ENCODE data around the gene EGFR. TPM values are rescaled to one million over a fixed set of nuclear protein-coding genes. Genes with fewer than 3 reads are reported as not detected.

EGFR gene
- total RNA-seq, 3 donors from 2014 or later = 63.6 to 96.3 (median 72.5) TPM

GRCh38 chr7:55055479-55055878, 36.7 kb downstream of the EGFR start:
- ATAC-seq = no peak
- no peaks in the 10 kb centered on the region for H3K36me3 ChIP-seq (ENCODE audit: low read depth)

GRCh38 chr7:55056068-55056467, 37.3 kb downstream of the EGFR start:
- H3K4me1 ChIP-seq (ENCODE audit: low read depth) = peaks cover 6% of the 10 kb centered on the region
- DNase-seq = no peak
- H3K9me3 ChIP-seq = no peaks in the 10 kb centered on the region
- no peaks in the 10 kb centered on the region for H3K36me3 ChIP-seq (ENCODE audit: low read depth)
- no peak overlapping the region for H3K4me3 ChIP-seq
- no peak for ATAC-seq
- no peak for TF ChIP-seq CTCF (IDR thresholded peaks at IDR 0.05)
- intact Hi-C loops (cut with DNase I, micrococcal nuclease) = no loop called here

More at GRCh38 chr7:55055479-55055878, 36.7 kb downstream of the EGFR start:
- intact Hi-C loops (cut with DNase I, micrococcal nuclease) = no loop called here
- no peak overlapping the region for H3K4me3 ChIP-seq
- H3K9me3 ChIP-seq = no peaks in the 10 kb centered on the region
- no peak for DNase-seq
- H3K4me1 ChIP-seq (ENCODE audit: low read depth) = peaks cover 6% of the 10 kb centered on the region
- no peak for TF ChIP-seq CTCF (IDR thresholded peaks at IDR 0.05)

DNA sequence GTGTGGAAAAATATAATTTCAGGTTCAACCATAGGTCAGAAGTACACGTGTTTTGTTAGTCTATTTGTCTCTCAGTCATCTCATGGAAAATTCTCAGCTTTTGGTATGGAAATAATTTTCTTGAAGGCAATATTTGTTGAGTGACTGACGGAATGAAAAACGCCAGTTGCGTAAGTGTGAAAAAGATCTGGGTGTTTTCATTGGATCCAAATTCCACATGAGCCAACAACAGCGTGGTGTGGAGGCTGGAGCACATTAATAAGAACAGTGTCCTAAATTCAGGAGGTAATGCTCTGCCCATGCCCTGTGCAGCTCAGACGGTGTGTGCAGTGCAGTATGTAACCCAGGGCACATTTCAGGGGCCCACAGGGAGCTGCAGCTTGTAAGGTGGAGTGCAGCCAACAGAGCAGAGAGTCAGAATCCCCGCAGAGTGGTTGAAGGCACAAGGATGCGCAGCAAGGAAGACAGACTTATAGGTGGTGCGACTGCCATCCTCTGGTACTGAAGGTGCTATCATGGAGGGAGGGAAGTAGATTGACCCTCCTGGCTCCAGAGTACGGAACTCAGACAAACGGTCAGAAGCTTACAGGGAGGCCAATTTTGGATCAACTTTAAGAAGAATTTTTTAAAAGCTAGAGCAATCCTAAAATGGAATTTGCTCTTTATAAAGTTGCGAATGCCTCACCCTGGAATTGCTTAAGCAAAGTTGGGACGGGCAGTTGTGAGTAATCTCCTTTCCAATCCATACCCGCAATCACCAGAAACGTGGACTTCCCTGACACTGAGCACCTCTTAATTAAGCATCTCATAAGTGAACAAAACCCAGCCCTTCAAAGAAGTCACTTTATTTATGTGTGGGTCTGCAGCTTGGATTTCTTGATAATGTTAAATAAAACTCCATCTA, 38.0 kb downstream of the EGFR start:
- H3K4me1 ChIP-seq (ENCODE audit: low read depth) = peaks cover 6% of the 10 kb centered on the region
- TF ChIP-seq CTCF (IDR thresholded peaks at IDR 0.05) = no peak
- DNase-seq = no peak
- peak; percentile 40 for ATAC-seq
- intact Hi-C loops (cut with DNase I, micrococcal nuclease) = no loop called here
- H3K9me3 ChIP-seq = no peaks in the 10 kb centered on the region
- H3K36me3 ChIP-seq (ENCODE audit: low read depth) = no peaks in the 10 kb centered on the region
- H3K4me3 ChIP-seq = no peak overlapping the region

DNA sequence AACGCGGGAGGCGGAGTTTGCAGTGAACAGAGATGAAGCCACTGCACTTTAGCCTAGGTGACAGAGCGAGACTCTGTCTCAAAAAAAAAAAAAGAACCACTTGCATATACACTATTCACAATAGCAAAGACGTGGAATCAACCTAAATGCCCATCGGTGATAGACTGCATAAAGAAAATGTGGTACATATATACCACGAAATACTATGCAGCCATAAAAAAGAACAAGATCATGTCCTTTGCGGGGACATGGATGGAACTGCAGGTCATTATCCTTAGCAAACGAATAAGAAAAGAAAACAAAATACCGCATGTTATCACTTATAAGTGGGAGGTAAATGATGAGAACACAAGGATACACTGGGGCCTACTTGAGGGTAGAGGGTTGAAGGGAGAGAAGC, 39.5 kb downstream of the EGFR start:
- TF ChIP-seq CTCF (IDR thresholded peaks at IDR 0.05) = no peak
- ATAC-seq = no peak
- intact Hi-C loops (cut with DNase I, micrococcal nuclease) = no loop called here

GRCh38 chr7:55059021-55059420, 40.2 kb downstream of the EGFR start:
- intact Hi-C loops (cut with DNase I, micrococcal nuclease) = no loop called here
- DNase-seq = no peak
- no peak for TF ChIP-seq CTCF (IDR thresholded peaks at IDR 0.05)
- ATAC-seq = no peak
- Histone ChIP-seq H3K4me1 (ENCODE audit: low read depth) (peaks cover 2% of the 10 kb centered on the region), H3K9me3 (no peaks in the 10 kb centered on the region), H3K4me3 (no peak overlapping the region), H3K36me3 (ENCODE audit: low read depth) (no peaks in the 10 kb centered on the region)

More for the DNA sequence above, 39.5 kb downstream of the EGFR start:
- no peak overlapping the region for H3K4me3 ChIP-seq
- H3K36me3 ChIP-seq (ENCODE audit: low read depth) = no peaks in the 10 kb centered on the region
- no peaks in the 10 kb centered on the region for H3K9me3 ChIP-seq
- no peak for DNase-seq
- H3K4me1 ChIP-seq (ENCODE audit: low read depth) = peaks cover 6% of the 10 kb centered on the region
